HG03342 (cell line): ENCODE measurements around the gene TULP3.
A peak's percentile ranks its signal among the peaks of the same experiment; 100 is the strongest.

Experiments
- ATAC-seq: cut with Tn5 transposase; IDR thresholded peaks from one replicate; pipeline ENCODE4 v1.9.1; 2021; ENCODE audit warnings: mild to moderate bottlenecking, moderate library complexity; ENCODE audit not compliant: unreplicated experiment

The TULP3 gene

DNA sequence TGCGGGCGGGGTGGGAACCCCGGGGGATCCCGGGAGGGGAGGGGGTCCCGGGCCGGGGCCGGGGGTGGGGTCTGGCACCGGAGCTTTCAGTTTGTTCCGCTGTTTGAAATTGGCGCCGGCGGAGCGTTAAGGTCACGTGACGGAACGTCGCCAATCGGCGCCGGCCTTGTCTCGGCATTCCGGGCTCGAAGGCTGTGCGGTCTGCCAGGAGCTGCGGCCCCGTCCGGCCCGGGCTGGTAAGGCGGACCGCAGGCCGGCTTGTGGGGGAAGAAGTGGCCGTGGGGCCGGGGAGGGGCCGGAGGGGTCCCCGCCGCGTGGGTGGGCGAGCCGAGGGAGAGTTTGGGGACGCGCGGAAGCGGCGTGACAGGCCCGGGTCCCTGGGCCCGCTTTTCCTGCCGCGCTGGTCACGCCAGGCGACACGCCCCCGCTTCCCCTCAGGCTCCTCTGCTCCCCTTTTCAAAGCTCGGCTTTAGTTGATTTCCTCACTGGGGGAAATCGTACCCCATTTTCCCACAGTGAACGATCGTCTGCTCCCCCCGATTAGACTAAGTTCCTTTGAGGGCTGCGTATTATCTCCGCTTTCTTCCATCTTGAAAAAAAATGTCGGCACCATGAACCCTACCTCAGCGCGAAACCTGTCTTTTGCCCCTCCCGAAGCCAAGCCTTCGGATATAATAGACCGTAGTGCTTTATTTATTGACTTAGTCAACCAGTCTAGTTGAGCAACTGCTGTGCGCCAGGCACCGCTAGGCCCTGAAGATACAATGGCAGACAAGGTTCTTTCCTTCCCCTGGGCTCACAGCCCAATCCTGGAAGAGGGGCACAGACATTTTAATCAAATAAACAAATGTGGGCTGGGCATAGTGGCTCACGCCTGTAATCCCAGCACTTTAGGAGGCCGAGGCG lies 13.4 kb upstream of the TULP3 start, which contains the start of the genes FOXM1 and RHNO1:
FOXM1 (minus strand) TSS at position 128 of the 906 bp plus-strand sequence. CDS start 2,696 bp downstream, outside the sequence.
RHNO1 (plus strand) TSS at position 177 of the 906 bp plus-strand sequence. CDS start 8,144 bp downstream, outside the sequence.
- peak; percentile 77 for ATAC-seq

DNA sequence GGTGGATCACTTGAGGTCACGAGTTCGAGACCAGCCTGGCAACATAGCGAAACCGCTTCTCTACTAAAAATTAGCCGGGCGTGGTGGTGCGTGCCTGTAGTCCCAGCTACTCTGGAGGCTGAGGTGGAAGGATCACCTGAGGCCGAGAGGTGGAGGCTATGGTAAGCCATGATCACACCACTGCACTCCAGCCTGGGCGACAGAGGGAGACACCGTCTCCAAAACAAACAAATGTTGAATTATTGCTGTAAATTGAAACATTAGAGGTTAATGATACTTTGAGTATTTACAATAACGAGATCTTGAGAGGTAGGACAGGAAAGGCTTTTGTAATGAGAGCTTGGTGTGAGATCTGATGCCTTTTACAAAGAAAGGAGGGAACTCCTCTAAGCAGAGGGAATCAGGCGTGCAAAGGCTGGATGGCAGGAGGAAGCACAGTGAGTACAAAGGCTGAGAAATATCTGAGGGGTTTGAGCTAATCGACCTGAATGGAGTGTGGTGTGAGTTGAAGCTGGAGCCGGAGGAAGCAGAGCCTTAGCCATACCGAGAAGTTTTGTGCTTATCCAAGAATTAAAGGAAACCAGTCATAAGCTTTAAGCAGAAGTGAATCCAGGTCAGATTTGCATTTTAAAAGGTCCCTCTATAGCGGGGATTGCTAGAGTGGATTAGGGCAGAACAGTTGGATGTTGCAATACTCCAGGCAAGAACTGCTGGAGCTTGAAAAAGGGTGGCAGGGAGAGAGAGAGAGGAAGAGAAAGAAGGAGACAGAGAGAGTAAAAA lies 12.5 kb upstream of the TULP3 start:
- ATAC-seq: no peak

GRCh38 chr12:2879853-2880252 lies 10.8 kb upstream of the TULP3 start:
- no peak for ATAC-seq

GRCh38 chr12:2884810-2885209 lies 5.9 kb upstream of the TULP3 start:
- no peak for ATAC-seq

DNA sequence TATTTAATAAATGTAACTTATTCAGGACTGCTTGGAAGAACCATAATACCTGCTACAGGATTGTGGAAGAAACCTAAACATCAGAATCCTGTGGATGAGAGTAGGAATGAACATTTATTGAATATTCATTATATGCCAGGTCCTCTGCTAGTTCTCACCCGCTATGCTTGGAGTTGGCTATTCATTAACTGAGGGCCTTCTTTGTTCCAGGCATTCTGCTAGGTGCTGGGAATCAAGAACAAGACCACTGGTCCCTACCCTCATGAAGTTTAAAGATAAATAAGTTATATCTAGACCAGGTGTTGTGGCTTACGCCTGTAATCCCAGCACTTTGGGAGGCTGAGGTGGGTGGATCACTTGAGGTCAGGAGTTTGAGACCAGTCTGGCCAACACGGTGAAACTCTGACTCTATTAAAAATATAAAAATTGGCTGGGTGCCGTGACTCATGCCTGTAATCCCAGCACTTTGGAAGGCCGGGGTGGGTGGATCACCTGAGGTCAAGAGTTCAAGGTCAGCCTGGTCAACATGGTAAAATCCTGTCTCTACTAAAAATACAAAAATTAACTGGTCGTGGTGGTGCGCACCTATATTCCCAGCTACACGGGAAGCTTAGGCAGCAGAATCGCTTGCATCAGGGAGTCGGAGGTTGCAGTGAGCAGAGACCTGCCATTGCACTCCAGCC lies 3.8 kb upstream of the TULP3 start:
- no peak for ATAC-seq

GRCh38 chr12:2890001-2890387 lies 697 bp upstream of the TULP3 start:
- no peak for ATAC-seq

DNA sequence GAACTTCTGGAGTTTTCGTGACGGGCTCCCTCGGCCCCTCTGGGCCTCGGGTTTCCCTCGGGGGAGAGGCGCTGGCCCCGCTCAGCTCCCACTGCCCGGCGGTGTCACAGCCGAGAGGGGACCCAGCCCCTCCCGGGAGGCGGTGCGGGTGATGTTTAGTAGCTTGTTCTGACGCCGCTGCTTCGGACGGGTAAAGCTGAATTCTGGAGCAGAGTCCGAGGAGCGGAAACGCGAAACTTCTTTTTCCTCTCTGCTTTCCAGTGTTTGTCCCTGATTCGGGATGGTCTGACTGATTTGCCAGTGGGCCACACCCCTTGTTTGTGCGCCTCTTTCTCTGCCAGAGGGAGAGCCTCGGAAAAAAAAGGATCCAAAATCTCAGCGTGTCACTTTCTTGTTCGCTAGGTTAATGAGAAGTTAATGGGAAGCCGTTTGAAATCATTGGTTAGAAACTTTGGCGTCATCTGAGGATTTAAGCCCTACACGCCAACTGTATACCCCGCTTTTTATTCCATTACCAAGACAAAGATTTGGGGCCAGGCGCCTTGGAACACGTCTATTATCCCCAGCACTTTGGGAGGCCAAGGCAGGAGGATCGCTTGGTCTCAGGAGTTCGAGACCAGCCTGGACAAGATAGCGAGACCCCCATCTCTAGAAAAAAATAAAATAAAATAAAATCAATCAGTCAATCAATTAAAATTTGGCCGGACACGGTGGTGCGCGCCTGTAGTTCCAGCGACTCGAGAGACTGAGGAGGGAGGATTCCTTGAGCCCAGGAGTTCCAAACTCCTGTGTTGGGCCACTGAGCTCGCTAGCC lies 756 bp downstream of the TULP3 start:
- peak; percentile 13 for ATAC-seq

DNA sequence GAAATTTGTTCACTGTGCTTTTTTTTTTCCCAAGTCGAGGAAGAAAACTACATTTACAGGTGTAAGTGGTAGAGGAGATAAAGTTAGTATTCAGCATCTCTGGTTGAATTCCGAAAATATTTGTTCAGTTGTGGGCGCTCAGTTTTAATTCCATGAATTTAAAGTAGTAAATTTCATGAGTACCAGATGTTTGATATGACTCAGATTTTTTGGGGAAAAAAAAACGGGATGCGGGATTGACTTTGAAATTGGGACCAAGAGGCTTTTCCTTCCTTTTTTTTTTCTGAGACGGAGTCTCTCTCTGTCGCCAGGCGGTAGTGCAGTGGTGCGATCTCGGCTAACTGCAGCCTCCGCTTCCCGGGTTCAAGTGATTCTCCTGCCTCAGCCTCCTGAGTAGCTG lies 1.6 kb downstream of the TULP3 start:
- ATAC-seq: no peak

- no peak for ATAC-seq
Measured at GRCh38 chr12:2893007-2893406, 2.3 kb downstream of the TULP3 start.

- ATAC-seq: no peak
Measured at GRCh38 chr12:2895051-2895451, 4.4 kb downstream of the TULP3 start.

DNA sequence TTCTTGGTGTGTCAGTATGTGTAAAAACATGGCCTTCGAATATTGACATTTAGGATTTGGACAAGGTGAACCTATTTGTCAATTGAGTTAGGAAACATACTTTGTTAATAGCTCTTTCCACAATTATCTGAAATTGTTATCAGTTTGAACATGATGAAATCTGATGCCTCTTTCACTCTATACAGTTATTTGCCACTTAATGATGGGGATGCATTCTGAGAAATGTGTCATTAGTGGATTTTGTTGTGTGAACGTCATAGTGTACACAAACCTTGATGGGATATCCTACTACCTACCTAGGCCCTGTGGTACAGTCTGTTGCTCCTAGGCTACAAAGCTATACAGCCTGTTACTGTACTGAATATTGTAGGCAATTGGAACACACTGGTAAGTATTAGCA lies 4.8 kb downstream of the TULP3 start:
- no peak for ATAC-seq

- ATAC-seq: no peak
Measured at GRCh38 chr12:2897418-2897817, 6.7 kb downstream of the TULP3 start.

DNA sequence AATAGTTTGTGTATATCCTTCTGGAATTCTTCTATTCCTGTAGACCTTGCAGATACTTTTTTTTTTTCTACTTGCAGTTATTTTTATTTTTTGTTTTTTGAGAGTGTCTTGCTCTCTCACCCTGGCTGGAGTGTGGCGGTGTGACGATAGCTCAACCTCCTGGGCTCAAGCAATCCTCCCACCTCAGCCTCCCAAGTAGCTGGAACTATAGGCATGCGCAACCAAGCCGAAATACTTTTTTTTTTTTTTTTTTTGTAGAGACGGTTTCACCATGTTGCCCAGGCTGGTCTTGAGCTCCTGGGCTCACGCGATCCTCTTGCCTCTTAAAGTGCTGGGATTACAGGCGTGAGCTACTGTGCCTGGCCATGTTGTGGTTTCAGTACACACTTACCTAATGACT lies 10.0 kb downstream of the TULP3 start:
- ATAC-seq: no peak

- ATAC-seq: no peak
Measured at GRCh38 chr12:2902272-2902880, 11.7 kb downstream of the TULP3 start.

DNA sequence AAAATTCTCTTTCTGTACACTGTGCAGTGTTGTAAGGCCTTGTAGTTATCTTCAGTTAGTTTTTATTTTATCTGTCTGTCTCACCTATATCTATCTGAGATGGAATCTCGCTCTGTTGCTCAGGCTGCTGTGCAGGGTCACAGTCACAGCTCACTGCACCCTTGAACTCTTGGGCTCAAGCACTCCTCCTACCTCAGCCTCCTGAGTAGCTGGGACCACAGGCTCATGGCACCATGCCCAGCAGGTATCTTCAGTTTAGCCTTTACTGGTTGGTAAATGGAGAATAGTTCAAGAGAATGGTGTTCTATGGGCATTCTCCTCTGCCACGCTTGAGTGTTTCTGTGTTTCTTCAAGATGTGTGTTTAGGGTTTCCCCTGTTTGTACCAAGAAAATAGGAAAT lies 13.6 kb downstream of the TULP3 start:
- ATAC-seq: no peak

- no peak for ATAC-seq
Measured at GRCh38 chr12:2912216-2912575, 21.5 kb downstream of the TULP3 start.

- ATAC-seq: no peak
Measured at GRCh38 chr12:2919249-2919648, 28.6 kb downstream of the TULP3 start.

GRCh38 chr12:2922329-2922728 lies 31.6 kb downstream of the TULP3 start:
- ATAC-seq: no peak

- no peak for ATAC-seq
Measured at GRCh38 chr12:2923057-2923456, 32.4 kb downstream of the TULP3 start.

- ATAC-seq: no peak
Measured at GRCh38 chr12:2924019-2924418, 33.3 kb downstream of the TULP3 start.
